SK-N-SH (cell line): Measurements from ENCODE around the gene C3orf85. TPM values are rescaled to one million over a fixed set of nuclear protein-coding genes. Genes with fewer than 3 reads are reported as not detected.

Experiments
- CTCF ChIA-PET: fragments of 300-600, 350-600 bp; formaldehyde crosslinking; extraction: SDS; loops from one replicate; lab custom pipeline; 2021; lab: Yijun Ruan, JAX
- POLR2A ChIA-PET: fragments of 350-600 bp; sonication (Branson Sonifier 250); formaldehyde crosslinking; extraction: SDS; loops from one replicate; lab custom pipeline; 2020; ENCODE audit warnings: antibody characterized with exemption, inconsistent platforms; lab: Yijun Ruan, JAX
- DNase-seq: peaks from one replicate; pipeline ENCODE4 v3.0.0; 2012
- H2AFZ ChIP-seq: fragments of 200-600 bp; sonication (generic); 2 replicates; pipeline ENCODE4 v1.8.1; 2016; ENCODE audit warnings: antibody characterized with exemption, mild to moderate bottlenecking, low read depth
- H3F3A ChIP-seq: fragments of 200-600 bp; sonication (generic); replicated peaks from 2 replicates; pipeline ENCODE3; 2016; ENCODE audit warnings: antibody characterized with exemption, mild to moderate bottlenecking; ENCODE audit not compliant: insufficient read depth
- H3K27ac ChIP-seq, 2 experiments: fragments of 200-500 bp in 1 of 2; fragments of 200-600 bp in 1 of 2; sonication (Bioruptor generic) in 1 of 2; sonication (generic), shearing (Covaris generic) in 1 of 2; 2 replicates each; pipeline versions ENCODE4 v1.5.1 to v1.6.1; 2014 to 2016; ENCODE audit warnings: low read depth in 2 of 2, inconsistent platforms in 1 of 2, low read length in 1 of 2, mild to moderate bottlenecking in 1 of 2, mixed read lengths in 1 of 2
- H3K27me3 ChIP-seq: fragments of 200-600 bp; sonication (generic), shearing (Covaris generic); 2 replicates; pipeline ENCODE4 v1.6.1; 2016; ENCODE audit warnings: mixed run types; ENCODE audit not compliant: insufficient read depth
- H3K36me3 ChIP-seq, 2 experiments: fragments of 200-500 bp in 1 of 2; fragments of 200-600 bp in 1 of 2; sonication (Bioruptor generic) in 1 of 2; sonication (generic) in 1 of 2; replicated peaks in 1 of 2; 2 replicates each; pipeline versions ENCODE3 to v1.5.1; 2014 to 2016; ENCODE audit warnings: low read length in 1 of 2, mild to moderate bottlenecking in 1 of 2; ENCODE audit not compliant: insufficient read depth in 2 of 2, control insufficient read depth in 1 of 2
- H3K4me1 ChIP-seq, 2 experiments: fragments of 200-500 bp in 1 of 2; fragments of 200-600 bp in 1 of 2; sonication (Bioruptor generic) in 1 of 2; sonication (generic), shearing (Covaris generic) in 1 of 2; 2 replicates each; pipeline versions ENCODE4 v1.5.1 to v1.6.1; 2014 to 2016; ENCODE audit warnings: low read depth in 1 of 2, low read length in 1 of 2, mixed run types in 1 of 2; ENCODE audit not compliant: insufficient read depth in 2 of 2, control insufficient read depth in 1 of 2
- H3K4me2 ChIP-seq: fragments of 200-600 bp; sonication (generic), shearing (Covaris generic); 2 replicates; pipeline ENCODE4 v1.6.1; 2017; ENCODE audit warnings: mixed run types
- H3K4me3 ChIP-seq, 2 experiments: fragments of 200-500 bp in 1 of 2; fragments of 200-600 bp in 1 of 2; sonication (Bioruptor generic) in 1 of 2; sonication (generic), shearing (Covaris generic) in 1 of 2; 2 replicates each; pipeline versions ENCODE4 v1.5.1 to v1.8.1; 2014 to 2016; ENCODE audit warnings: low read depth in 2 of 2, inconsistent platforms in 1 of 2, low read length in 1 of 2, mild to moderate bottlenecking in 1 of 2, mixed read lengths in 1 of 2, moderate library complexity in 1 of 2
- H3K79me2 ChIP-seq: fragments of 200-600 bp; sonication (generic); 2 replicates; pipeline ENCODE4 v1.8.1; 2017; ENCODE audit warnings: mild to moderate bottlenecking; ENCODE audit not compliant: insufficient read depth
- H3K9ac ChIP-seq: fragments of 200-600 bp; sonication (generic); 2 replicates; pipeline ENCODE4 v1.6.1; 2017; ENCODE audit warnings: mixed run types
- H3K9me2 ChIP-seq: fragments of 200-600 bp; sonication (generic); 2 replicates; pipeline ENCODE4 v1.6.1; 2017; ENCODE audit warnings: mixed run types
- H3K9me3 ChIP-seq: fragments of 200-600 bp; sonication (generic); 2 replicates; pipeline ENCODE4 v1.6.1; 2017; ENCODE audit warnings: mixed run types, mild to moderate bottlenecking, moderate library complexity
- H4K20me1 ChIP-seq: fragments of 200-600 bp; sonication (generic); 2 replicates; pipeline ENCODE4 v1.6.1; 2017; ENCODE audit warnings: mild to moderate bottlenecking, mixed run types; ENCODE audit not compliant: insufficient read depth
- ELF1 ChIP-seq: IDR thresholded peaks from 2 replicates; pipeline ENCODE4 v1.4.0; 2012
- FOXJ3 ChIP-seq: sonication (generic); formaldehyde crosslinking; IDR thresholded peaks from 2 replicates; pipeline ENCODE4 v1.5.1; 2020; ENCODE audit warnings: mild to moderate bottlenecking, missing genetic modification reagents
- GATA2 ChIP-seq: sonication (generic); formaldehyde crosslinking; IDR thresholded peaks from 2 replicates; pipeline ENCODE4 v1.5.0; 2020; ENCODE audit warnings: mild to moderate bottlenecking, missing genetic modification reagents
- JUND ChIP-seq: IDR thresholded peaks from 2 replicates; pipeline ENCODE4 v1.4.0; 2012
- MXI1 ChIP-seq: IDR thresholded peaks from 2 replicates; pipeline ENCODE4 v1.6.1; 2012; ENCODE audit warnings: mild to moderate bottlenecking, low read depth, low read length, improper control_type of control experiment
- NFIC ChIP-seq: IDR thresholded peaks from 2 replicates; pipeline ENCODE4 v1.4.0; 2012; ENCODE audit warnings: borderline replicate concordance
- NRF1 ChIP-seq: IDR thresholded peaks from 2 replicates; pipeline ENCODE4 v1.6.1; 2012; ENCODE audit warnings: low read depth, mild to moderate bottlenecking, low read length
- PBX3 ChIP-seq: IDR thresholded peaks from 2 replicates; pipeline ENCODE4; 2012
- RFX5 ChIP-seq: IDR thresholded peaks from 2 replicates; pipeline ENCODE4 v1.6.1; 2012; ENCODE audit warnings: mild to moderate bottlenecking, improper control_type of control experiment, low read length
- RXRA ChIP-seq: IDR thresholded peaks from 2 replicates; pipeline ENCODE4 v1.4.0; 2012; ENCODE audit warnings: low read depth, mild to moderate bottlenecking, borderline replicate concordance
- TAF1 ChIP-seq: IDR thresholded peaks from 2 replicates; pipeline ENCODE4 v1.6.1; 2012; ENCODE audit warnings: low read depth, mild to moderate bottlenecking, low read length, moderate library complexity, borderline replicate concordance
- TCF12 ChIP-seq: IDR thresholded peaks from 2 replicates; pipeline ENCODE4 v1.4.0; 2012
- TEAD4 ChIP-seq: IDR thresholded peaks from 2 replicates; pipeline ENCODE4 v1.4.0; 2012; ENCODE audit warnings: mild to moderate bottlenecking, borderline replicate concordance; ENCODE audit not compliant: insufficient read depth
- WGBS: methylation state at CpG from one replicate; pipeline ENCODE4 v1.1.6; 2017; ENCODE audit warnings: low lambda C conversion rate; 5-methylcytosine and 5-hydroxymethylcytosine counted together
- polyA plus RNA-seq, 3 experiments: library from polyadenylated mRNA; depleted of rRNA; stranded (reverse); fragments of >200 nt; gene quantifications; 2 replicates each; pipeline ENCODE4 v1.2.3, GENCODE V29; 2012
- TF ChIP-seq, protein P1 (sequence below): fragments of 150-350 bp; IDR thresholded peaks from 2 replicates; pipeline ENCODE4 v1.6.1; 2017; ENCODE audit warnings: antibody characterized with exemption, low read length, low read depth, borderline replicate concordance
- TF ChIP-seq, protein P2 (sequence below): IDR thresholded peaks from 2 replicates; pipeline ENCODE4 v1.4.0; 2012; ENCODE audit warnings: low read depth, borderline replicate concordance

C3orf85 gene
- polyA plus RNA-seq, 1 of the 3 experiments (the other 2 are of a cell fraction), result not detected

GRCh38 chr3:109125902-109126301 is 10.6 kb upstream of the C3orf85 start:
- POLR2A ChIA-PET, result no interaction called here
- no peaks in the 10 kb centered on the region for H4K20me1 ChIP-seq
- H3K9me3 ChIP-seq, result no peaks in the 10 kb centered on the region
- DNase-seq, result no peak
- CTCF ChIA-PET, result no interaction called here
- no peak overlapping the region for H2AFZ ChIP-seq
- H3K9ac ChIP-seq, result no peak overlapping the region
- no peaks in the 10 kb centered on the region for H3K79me2 ChIP-seq
- TF ChIP-seq FOXJ3 (no peak), NFIC (no peak), JUND (no peak), RFX5 (no peak), TCF12 (no peak), MXI1 (no peak), TEAD4 (no peak), GATA2 (CRISPR knock-in tag) (no peak), TAF1 (no peak), PBX3 (no peak), NRF1 (no peak), ELF1 (no peak)
- TF ChIP-seq, protein P1, sequence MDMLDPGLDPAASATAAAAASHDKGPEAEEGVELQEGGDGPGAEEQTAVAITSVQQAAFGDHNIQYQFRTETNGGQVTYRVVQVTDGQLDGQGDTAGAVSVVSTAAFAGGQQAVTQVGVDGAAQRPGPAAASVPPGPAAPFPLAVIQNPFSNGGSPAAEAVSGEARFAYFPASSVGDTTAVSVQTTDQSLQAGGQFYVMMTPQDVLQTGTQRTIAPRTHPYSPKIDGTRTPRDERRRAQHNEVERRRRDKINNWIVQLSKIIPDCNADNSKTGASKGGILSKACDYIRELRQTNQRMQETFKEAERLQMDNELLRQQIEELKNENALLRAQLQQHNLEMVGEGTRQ, result no peak
- TF ChIP-seq, protein P2, sequence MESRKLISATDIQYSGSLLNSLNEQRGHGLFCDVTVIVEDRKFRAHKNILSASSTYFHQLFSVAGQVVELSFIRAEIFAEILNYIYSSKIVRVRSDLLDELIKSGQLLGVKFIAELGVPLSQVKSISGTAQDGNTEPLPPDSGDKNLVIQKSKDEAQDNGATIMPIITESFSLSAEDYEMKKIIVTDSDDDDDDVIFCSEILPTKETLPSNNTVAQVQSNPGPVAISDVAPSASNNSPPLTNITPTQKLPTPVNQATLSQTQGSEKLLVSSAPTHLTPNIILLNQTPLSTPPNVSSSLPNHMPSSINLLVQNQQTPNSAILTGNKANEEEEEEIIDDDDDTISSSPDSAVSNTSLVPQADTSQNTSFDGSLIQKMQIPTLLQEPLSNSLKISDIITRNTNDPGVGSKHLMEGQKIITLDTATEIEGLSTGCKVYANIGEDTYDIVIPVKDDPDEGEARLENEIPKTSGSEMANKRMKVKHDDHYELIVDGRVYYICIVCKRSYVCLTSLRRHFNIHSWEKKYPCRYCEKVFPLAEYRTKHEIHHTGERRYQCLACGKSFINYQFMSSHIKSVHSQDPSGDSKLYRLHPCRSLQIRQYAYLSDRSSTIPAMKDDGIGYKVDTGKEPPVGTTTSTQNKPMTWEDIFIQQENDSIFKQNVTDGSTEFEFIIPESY, result no peak
- no peaks in the 10 kb centered on the region for H3K36me3 ChIP-seq
- no peaks in the 10 kb centered on the region for H3K9me2 ChIP-seq
- no peak overlapping the region for H3K4me2 ChIP-seq
- no peaks in the 10 kb centered on the region for H3K4me1 ChIP-seq
- no peak overlapping the region for H3K27ac ChIP-seq
- no peaks in the 10 kb centered on the region for H3F3A ChIP-seq
- H3K27me3 ChIP-seq, result no peaks in the 10 kb centered on the region
- H3K4me3 ChIP-seq, result no peak overlapping the region

- no peak for TF ChIP-seq RXRA
- H3K9me2 ChIP-seq, result no peaks in the 10 kb centered on the region
- POLR2A ChIA-PET, result no interaction called here
- no peaks in the 10 kb centered on the region for H4K20me1 ChIP-seq
- no peaks in the 10 kb centered on the region for H3K36me3 ChIP-seq
- no peaks in the 10 kb centered on the region for H3K27me3 ChIP-seq
- no peak overlapping the region for H3K9ac ChIP-seq
- H3K4me2 ChIP-seq, result no peak overlapping the region
- no peak overlapping the region for H2AFZ ChIP-seq
- H3K27ac ChIP-seq, result no peak overlapping the region
- H3K79me2 ChIP-seq, result no peaks in the 10 kb centered on the region
- H3K4me1 ChIP-seq, result no peaks in the 10 kb centered on the region
- H3K4me3 ChIP-seq, result no peak overlapping the region
- no peaks in the 10 kb centered on the region for H3F3A ChIP-seq
- CTCF ChIA-PET, result no interaction called here
- no peak for DNase-seq
- 45% methylated on average over 2 of the region's 2 CpGs for WGBS
- H3K9me3 ChIP-seq, result no peaks in the 10 kb centered on the region
Measured at GRCh38 chr3:109127553-109127952, 9.0 kb upstream of the C3orf85 start.
